Measurements from ENCODE around the gene EMILIN2. TPM values are rescaled to one million over a fixed set of nuclear protein-coding genes. Genes with fewer than 3 reads are reported as not detected.
"Not testable (repeated sequence)": the region's sequence is repeated elsewhere in the genome, so short reads cannot be mapped to it uniquely, and the experiment has no call there.

Gene EMILIN2
- total RNA-seq, 1 donor from 2014 or later = 26.8 TPM

DNA sequence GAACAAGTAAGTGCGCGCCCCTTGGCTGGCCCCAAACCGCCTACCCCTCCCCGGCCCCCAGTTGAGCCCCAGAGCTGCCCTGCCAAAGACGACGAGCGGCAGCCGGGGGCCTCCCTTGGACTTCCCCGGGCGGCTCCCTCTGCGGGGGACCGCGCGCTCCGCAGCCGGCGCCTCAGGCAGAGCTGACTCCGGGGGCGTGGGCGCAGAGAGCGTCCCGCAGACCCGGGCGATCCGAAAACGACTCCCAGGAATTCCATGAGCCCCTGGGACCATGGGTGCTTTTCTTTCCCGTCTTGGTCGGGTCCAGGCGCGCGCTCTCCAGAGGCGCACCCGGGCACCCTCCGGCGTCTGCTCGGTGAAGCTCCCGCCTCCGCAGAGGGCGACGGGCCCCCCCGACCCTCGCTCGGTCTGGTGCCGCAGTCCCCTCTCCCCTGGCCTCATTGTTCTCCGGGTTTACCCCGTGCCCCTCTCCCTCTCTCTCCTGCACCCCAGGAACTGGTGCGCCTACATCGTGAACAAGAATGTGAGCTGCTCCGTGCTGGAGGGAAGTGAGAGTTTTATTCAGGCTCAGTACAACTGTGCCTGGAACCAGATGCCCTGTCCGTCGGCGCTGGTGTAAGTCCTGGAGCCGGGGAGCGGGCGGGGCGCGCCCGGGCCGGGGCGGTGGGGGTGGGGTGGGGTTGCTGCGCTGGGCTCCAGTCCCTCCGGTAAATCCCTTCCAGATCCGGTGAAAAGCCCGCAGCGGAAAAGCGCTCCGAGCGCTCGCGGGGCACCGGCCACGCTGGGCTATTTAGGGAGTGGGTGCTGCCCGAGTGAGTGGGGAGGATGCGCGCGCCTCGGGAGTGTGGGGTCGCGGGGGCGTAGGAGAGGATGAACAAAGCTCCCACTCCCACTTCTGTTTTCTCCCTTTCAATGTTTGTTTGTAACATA is 776 bp downstream of the EMILIN2 start:
- Histone ChIP-seq H3K36me3 (no peaks in the 10 kb centered on the region), H3K4me1 (peaks cover 16% of the 10 kb centered on the region), H3K4me3 (peak overlapping the region; percentile 55 to 71), H3K27me3 (no peaks in the 10 kb centered on the region), H3K9me3 (no peaks in the 10 kb centered on the region), H3K27ac (peak overlapping the region; percentile 86)
- TF ChIP-seq, protein P1, sequence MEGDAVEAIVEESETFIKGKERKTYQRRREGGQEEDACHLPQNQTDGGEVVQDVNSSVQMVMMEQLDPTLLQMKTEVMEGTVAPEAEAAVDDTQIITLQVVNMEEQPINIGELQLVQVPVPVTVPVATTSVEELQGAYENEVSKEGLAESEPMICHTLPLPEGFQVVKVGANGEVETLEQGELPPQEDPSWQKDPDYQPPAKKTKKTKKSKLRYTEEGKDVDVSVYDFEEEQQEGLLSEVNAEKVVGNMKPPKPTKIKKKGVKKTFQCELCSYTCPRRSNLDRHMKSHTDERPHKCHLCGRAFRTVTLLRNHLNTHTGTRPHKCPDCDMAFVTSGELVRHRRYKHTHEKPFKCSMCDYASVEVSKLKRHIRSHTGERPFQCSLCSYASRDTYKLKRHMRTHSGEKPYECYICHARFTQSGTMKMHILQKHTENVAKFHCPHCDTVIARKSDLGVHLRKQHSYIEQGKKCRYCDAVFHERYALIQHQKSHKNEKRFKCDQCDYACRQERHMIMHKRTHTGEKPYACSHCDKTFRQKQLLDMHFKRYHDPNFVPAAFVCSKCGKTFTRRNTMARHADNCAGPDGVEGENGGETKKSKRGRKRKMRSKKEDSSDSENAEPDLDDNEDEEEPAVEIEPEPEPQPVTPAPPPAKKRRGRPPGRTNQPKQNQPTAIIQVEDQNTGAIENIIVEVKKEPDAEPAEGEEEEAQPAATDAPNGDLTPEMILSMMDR (IDR thresholded peaks at IDR 0.05) = no peak
- TF ChIP-seq POLR2AphosphoS5 (IDR thresholded peaks at IDR 0.05; ENCODE audit: insufficient read depth in 1 of 2, low read depth in 1 of 2) = peak in 1 of 2 donors; percentile 62
- intact Hi-C loops (cut with DNase I) = no loop called here
- DNase-seq (ENCODE audit: extremely low spot score in 2 of 2) = peak; percentile 60 to 87

DNA sequence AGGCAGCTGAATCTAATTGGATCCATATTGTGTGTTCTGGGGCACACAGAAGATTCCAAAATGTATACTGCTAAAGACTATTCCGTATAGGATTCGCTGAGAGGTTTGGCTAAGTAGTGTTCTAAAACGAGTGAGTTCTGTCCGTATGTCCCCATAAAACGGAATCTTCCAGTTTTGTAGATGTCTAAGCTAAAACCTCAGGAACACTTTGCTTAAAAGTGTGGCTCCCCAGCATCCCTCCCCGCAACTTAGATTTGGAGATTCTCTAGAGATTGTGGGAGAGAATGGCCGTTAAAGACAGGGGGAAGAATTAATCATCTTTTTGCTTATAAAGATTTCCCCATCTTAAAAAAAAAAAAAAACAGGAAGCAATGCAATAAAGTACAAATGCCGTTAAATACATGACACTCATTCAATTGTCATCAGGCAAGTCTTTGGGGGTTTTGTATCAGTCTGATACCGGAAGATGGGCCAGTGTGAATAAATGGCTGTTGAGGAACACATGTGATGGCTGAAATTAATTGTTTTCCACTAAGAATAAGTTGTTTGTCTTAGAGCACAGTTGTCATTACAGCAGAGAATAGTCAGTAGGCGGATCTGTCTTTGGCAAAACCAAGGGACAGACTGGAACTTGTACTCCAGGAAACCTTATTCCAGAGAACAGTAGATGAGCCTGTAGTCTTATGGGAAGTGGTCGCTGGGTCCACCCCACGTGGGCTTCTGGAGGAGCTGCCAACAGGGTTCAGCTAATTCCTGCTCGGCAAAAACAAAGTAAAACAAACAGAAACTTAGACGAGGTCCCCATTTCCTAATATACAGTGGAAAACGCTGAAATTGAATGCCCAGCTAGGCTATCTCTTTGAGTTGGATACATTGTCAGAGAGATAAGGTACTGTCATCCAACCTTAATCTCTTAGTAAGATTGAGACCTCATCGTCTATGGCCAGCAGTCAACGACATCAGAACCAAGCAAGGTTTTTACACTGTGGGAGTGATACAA is 1.7 kb downstream of the EMILIN2 start:
- Histone ChIP-seq H3K4me1 (peaks cover 18% of the 10 kb centered on the region), H3K9me3 (no peaks in the 10 kb centered on the region), H3K4me3 (peak overlapping the region; percentile 55 to 71), H3K27me3 (no peaks in the 10 kb centered on the region), H3K27ac (peak overlapping the region; percentile 86), H3K36me3 (no peaks in the 10 kb centered on the region)
- DNase-seq (ENCODE audit: extremely low spot score in 2 of 2) = no peak
- intact Hi-C loops (cut with DNase I) = no loop called here
- TF ChIP-seq POLR2AphosphoS5 (IDR thresholded peaks at IDR 0.05; ENCODE audit: insufficient read depth in 1 of 2, low read depth in 1 of 2) (no peak), POLR2A (IDR thresholded peaks at IDR 0.05) (no peak)
- TF ChIP-seq, protein P1 (IDR thresholded peaks at IDR 0.05) = no peak

DNA sequence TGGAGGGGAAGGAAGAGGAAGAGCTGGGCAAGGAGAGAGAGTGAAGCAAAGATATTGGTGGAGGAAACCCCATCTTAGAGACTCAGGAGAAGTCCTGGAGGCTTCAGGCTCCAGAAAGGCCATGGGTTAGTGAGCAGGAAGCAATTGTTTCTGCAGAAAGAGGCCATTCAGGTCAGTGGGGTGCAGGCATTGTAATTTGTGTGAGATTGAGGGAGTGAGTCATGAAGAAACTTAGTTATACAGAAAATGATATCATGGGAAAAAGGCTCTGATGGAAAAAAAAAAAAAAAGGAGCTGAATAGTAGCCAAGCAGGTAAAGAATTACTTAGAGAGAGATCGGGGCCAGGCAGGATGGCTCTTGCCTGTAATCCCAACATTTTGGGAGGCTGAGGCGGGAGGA is 4.0 kb downstream of the EMILIN2 start:
- no peak for DNase-seq (ENCODE audit: extremely low spot score in 2 of 2)
- Histone ChIP-seq H3K4me3 (no peak overlapping the region), H3K36me3 (no peaks in the 10 kb centered on the region), H3K27ac (no peak overlapping the region), H3K9me3 (no peaks in the 10 kb centered on the region), H3K4me1 (peaks cover 40% of the 10 kb centered on the region), H3K27me3 (no peaks in the 10 kb centered on the region)
- TF ChIP-seq, protein P1 (IDR thresholded peaks at IDR 0.05) = no peak
- TF ChIP-seq POLR2A (IDR thresholded peaks at IDR 0.05) = no peak
- TF ChIP-seq POLR2AphosphoS5 (IDR thresholded peaks at IDR 0.05; ENCODE audit: insufficient read depth in 1 of 2, low read depth in 1 of 2) = no peak
- intact Hi-C loops (cut with DNase I) = loop anchor here (10.0 kb wide), 1 partner anchor 64 kb away; no protein-coding TSS in a partner anchor

DNA sequence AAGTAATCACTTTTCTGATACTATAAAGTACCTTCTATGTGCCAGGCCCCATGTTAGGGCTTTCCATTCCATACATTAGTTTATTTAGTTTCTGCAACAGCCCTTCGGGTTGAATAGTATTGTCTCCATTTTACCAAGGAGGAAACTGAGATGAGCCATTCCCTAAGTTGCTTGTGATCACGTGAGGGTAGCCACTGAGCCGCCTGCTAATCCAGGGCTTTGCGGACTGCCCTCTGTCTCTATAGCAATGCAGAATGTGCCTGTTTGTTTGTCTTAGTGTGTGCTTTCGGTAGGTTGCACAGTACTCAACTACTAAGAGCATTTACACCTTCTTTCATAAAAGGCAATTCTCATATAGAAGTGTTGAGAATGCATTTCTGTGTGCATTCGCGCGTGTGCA is 5.0 kb downstream of the EMILIN2 start:
- no peaks in the 10 kb centered on the region for H3K36me3 ChIP-seq

DNA sequence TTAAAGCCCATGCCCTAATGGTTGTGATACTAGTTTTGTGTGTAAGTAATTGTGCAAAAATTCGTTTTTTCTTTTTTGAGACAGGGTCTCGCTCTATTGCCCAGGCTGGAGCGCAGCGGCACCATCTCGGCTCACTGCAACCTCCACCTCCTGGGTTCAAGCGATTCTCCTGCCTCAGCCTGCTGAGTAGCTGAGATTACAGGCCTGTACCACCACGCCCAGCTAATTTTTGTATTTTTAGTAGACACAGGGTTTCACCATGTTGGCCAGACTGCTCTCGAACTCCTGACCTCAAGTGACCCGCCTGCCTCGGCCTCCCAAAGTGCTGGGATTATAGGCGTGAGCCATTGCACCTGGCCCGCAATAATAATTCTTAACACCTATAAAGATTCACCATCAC is 5.7 kb downstream of the EMILIN2 start:
- H3K9me3 ChIP-seq; H3K36me3 ChIP-seq; H3K27ac ChIP-seq; DNase-seq (ENCODE audit: extremely low spot score in 2 of 2); H3K27me3 ChIP-seq; H3K4me3 ChIP-seq: not testable (repeated sequence)
- H3K4me1 ChIP-seq = peaks cover 43% of the 10 kb centered on the region
- intact Hi-C loops (cut with DNase I) = loop anchor here (10.0 kb wide), 1 partner anchor 62 kb away; no protein-coding TSS in a partner anchor

More for the DNA sequence above, 5.0 kb downstream of the EMILIN2 start:
- intact Hi-C loops (cut with DNase I) = loop anchor here (10.0 kb wide), 1 partner anchor 63 kb away; no protein-coding TSS in a partner anchor
- Histone ChIP-seq H3K4me1 (peaks cover 40% of the 10 kb centered on the region), H3K9me3 (no peaks in the 10 kb centered on the region), H3K27ac (no peak overlapping the region), H3K27me3 (no peaks in the 10 kb centered on the region), H3K4me3 (no peak overlapping the region)
- no peak for DNase-seq (ENCODE audit: extremely low spot score in 2 of 2)
- TF ChIP-seq, protein P1 (IDR thresholded peaks at IDR 0.05) = no peak
- TF ChIP-seq POLR2AphosphoS5 (IDR thresholded peaks at IDR 0.05; ENCODE audit: insufficient read depth in 1 of 2, low read depth in 1 of 2) (no peak), POLR2A (IDR thresholded peaks at IDR 0.05) (no peak)
